Amniotic stem cell (primary cell): ENCODE data around the gene ZNF219.

ENCODE experiments used
- DNase-seq: peaks from one replicate; lab custom pipeline; 2025; lab: John Stamatoyannopoulos, UW

The ZNF219 gene

DNA sequence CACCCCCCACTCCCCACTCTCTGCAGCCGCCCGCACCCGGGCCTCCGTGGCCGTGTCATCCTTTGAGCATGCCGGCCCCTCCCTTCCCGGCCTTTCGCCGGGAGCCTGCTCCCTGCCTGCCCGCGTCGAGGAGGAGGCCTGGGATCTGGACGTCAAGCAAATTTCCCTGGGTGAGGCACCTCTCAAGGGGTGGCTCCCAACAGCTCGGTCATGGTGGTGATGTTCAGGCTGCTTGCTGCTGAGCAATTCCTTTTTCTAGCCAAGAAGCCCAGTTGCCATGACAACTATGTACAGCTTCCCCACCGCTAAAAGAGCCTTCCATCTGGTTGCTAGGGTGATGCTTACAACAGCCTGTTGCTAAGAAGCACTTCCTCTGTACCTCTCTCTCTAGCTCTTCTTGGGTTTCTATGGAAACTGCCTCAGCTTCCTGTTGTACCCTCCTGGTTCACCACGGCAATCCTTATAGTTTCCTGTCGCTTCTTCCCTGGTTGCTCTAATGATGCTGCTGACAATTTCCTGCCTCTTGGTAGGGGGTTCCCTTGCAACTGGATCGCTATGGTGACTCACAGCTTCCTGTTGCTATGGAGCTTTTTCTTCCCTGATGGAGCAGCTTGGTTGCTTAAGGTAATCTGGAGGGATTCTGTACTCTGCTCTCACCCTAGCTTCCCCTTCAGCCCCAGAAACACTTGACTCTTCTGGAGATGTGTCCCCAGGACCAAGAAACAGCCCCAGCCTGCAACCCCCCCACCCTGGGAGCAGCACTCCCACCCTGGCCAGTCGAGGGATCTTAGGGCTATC, 11.0 kb downstream of the ZNF219 start:
- DNase-seq: peak; percentile 96

DNA sequence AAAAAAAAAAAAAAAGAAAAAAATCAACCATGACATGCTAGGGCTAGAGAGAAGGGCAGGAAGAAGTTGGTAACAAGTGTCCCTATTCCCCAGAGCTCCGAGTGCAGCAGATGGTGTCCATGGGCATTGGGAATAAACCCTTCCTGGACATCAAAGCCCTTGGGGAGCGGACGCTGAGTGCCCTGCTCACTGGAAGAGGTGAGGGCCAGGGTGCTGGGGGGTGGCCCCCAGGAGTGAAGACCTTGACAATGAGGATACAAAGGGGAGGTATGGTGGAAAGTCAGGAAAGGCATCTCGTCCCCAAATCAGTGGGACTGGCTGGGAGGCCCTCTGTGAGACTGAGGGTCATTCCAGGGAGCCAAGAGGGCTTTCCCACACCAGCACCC, 11.6 kb downstream of the ZNF219 start:
- DNase-seq: no peak

GRCh38 chr14:21084998-21085853, 13.2 kb downstream of the ZNF219 start:
- DNase-seq: peak; percentile 70

- DNase-seq: no peak
Measured at GRCh38 chr14:21084396-21084795, 14.1 kb downstream of the ZNF219 start.

DNA sequence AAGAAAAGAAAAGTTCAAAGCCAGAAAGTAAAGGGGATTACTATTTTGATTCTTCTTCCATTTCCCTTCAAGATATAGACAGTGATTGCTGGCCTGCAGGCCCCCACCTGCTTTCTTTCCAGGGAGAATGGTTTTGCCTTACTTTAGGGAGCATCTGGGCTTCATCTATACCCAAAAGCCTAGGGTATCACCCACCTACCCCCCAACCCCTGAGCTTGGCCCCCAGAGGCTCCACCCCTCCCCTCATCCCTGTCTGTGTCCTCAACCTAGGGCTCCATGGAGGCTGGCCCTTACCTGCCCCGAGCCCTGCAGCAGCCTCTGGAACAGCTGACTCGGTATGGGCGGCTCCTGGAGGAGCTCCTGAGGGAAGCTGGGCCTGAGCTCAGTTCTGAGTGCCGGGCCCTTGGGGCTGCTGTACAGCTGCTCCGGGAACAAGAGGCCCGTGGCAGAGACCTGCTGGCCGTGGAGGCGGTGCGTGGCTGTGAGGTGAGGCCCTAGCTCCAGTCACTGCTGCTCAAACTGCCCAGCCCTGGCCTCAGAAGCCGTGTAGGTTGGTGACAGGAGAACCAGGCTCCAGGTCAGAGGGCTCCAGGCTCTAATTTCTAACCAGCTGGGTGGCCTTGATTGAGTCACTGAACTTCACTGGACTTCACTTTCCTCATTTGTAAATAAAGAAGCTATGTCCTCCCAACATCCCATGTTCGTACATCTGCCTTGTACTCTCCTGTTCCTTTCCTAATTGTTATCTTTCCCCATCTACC, 14.7 kb downstream of the ZNF219 start:
- DNase-seq: no peak

- no peak for DNase-seq
Measured at GRCh38 chr14:21081521-21082142, 16.8 kb downstream of the ZNF219 start.

GRCh38 chr14:21078726-21079125, 19.7 kb downstream of the ZNF219 start:
- DNase-seq: no peak

DNA sequence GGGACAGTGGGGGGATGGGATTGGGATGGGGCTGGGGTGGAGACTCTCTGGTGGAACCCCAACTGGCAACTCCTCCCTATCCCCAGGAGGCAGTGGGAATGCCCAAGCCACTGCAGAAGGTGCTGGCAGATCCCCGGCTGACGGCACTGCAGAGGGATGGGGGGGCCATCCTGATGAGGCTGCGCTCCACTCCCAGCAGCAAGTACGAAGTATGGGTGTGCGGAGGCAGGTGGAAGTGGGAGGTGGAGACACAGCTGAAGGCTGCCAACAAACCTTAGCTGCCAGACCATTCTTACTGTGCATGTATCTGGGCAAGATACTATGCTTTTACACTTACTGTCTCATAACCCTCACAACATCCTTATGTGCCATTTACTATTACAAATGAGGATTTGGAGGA, 20.2 kb downstream of the ZNF219 start:
- DNase-seq: no peak

- no peak for DNase-seq
Measured at GRCh38 chr14:21077672-21078071, 20.8 kb downstream of the ZNF219 start.

- no peak for DNase-seq
Measured at GRCh38 chr14:21075719-21076437, 22.6 kb downstream of the ZNF219 start.

GRCh38 chr14:21074398-21075272, 23.8 kb downstream of the ZNF219 start:
- no peak for DNase-seq

DNA sequence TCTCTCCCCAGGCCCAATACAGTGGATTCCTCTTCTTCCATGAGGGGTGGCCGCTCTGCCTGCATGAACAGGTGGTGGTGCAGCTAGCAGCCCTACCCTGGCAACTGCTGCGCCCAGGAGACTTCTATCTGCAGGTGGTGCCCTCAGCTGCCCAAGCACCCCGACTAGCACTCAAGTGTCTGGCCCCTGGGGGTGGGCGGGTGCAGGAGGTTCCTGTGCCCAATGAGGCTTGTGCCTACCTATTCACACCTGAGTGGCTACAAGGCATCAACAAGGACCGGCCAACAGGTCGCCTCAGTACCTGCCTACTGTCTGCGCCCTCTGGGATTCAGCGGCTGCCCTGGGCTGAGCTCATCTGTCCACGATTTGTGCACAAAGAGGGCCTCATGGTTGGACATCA, 24.5 kb downstream of the ZNF219 start:
- no peak for DNase-seq

DNA sequence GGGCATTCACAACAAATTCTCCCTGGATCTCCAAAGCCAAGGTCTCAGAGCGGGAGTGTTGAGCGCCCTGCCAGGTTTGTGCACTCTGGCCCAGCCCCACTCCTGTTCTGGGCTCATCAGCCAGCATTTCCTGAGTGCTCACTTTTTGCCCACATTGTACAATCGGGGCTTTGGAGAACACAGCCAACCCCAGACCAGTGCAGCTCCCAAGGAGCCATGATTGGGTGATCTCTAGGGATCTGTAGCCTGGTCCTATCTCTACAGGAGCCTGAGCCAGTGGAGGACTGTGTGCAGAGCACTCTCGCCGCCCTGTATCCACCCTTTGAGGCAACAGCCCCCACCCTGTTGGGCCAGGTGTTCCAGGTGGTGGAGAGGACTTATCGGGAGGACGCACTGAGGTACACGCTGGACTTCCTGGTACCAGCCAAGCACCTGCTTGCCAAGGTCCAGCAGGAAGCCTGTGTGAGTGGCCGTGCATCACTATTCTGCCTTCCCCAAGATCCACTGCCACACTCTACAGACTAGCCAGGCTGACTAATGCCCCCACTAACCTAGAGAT, 25.6 kb downstream of the ZNF219 start:
- no peak for DNase-seq

- DNase-seq: no peak
Measured at GRCh38 chr14:21072031-21072473, 26.4 kb downstream of the ZNF219 start.

GRCh38 chr14:21071225-21072030, 27.0 kb downstream of the ZNF219 start:
- peak; percentile 87 for DNase-seq

- no peak for DNase-seq
Measured at GRCh38 chr14:21070610-21071224, 27.7 kb downstream of the ZNF219 start.

- DNase-seq: no peak
Measured at GRCh38 chr14:21070083-21070609, 28.3 kb downstream of the ZNF219 start, which contains the start of gene ARHGEF40. Gene ARHGEF40, plus strand, starts transcription at chr14:21070304. Its CDS starts 93 bp downstream, at chr14:21070397.

GRCh38 chr14:21069388-21070082, 28.9 kb downstream of the ZNF219 start:
- DNase-seq: no peak
